Prostate gland (tissue), 2 donors: Measurements from ENCODE around the gene HIVEP2.

Experiments
- CTCF ChIP-seq, 4 experiments: fragments of 200-600 bp in 2 of 4; fragments of 450-650 bp in 2 of 4; sonication (generic) in 2 of 4; IDR thresholded peaks; 1 replicate in 3 of 4; 2 replicates in 1 of 4; pipeline ENCODE4 v1.5.1; 2016 to 2019; ENCODE audit warnings: antibody characterized with exemption in 4 of 4, mild to moderate bottlenecking in 2 of 4, moderate library complexity in 2 of 4
- POLR2AphosphoS5 ChIP-seq: sonication (generic); formaldehyde crosslinking; IDR thresholded peaks from one replicate; pipeline ENCODE4 v1.6.1; 2017; ENCODE audit warnings: antibody characterized with exemption

DNA sequence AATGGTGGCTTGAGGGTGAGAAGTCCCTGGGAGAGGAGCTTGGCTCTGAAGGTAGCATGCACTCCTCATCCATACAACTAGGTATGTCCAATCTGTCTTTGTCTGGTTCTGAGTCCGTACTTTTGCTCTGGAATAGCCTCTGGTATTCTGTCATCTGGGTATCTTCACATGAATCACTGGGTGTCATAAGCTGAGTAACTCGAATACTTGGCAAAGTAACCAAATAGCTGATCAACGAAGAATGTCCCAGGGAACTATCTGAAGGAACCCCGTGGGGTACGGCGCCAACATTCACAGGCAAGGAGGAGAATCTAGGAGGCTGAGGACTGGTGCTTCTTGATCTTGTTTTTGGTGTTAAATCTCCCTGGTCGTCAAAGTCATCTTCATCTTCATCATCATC lies 184.8 kb downstream of the HIVEP2 start:
- TF ChIP-seq POLR2AphosphoS5: no peak
- no peak for TF ChIP-seq CTCF (IDR thresholded peaks at IDR 0.05)
